ENCODE data around the gene ITGA6. TPM values are rescaled to one million over a fixed set of nuclear protein-coding genes. Genes with fewer than 3 reads are reported as not detected.

Gene ITGA6
- total and polyA plus RNA-seq, 2 donors from 2014 or later = 32.8 to 89.1 TPM

- H3K27me3 ChIP-seq (ENCODE audit: control insufficient read depth, insufficient read depth, low read length) = no peaks in the 10 kb centered on the region
- intact Hi-C loops (cut with DNase I) = no loop called here
- H3K9me3 ChIP-seq (ENCODE audit: control insufficient read depth in 2 of 3, insufficient read depth in 1 of 3, low read length in 3 of 3) = no peaks in the 10 kb centered on the region
- H3K9ac ChIP-seq (ENCODE audit: low read length in 3 of 3) = peak overlapping the region in 1 of 3 donors; percentile 52
- no peak for TF ChIP-seq CTCF (IDR thresholded peaks at IDR 0.05; ENCODE audit: borderline replicate concordance, extremely low read depth, insufficient read depth)
- H3K4me3 ChIP-seq (ENCODE audit: low read length in 3 of 3) = peak overlapping the region; percentile 24 to 78 (median 59)
- peaks cover 0 to 9% (median 6%) of the 10 kb centered on the region in 3 donors for H3K4me1 ChIP-seq (ENCODE audit: control insufficient read depth in 2 of 3, insufficient read depth in 2 of 3, low read depth in 1 of 3, low read length in 3 of 3)
- FAIRE-seq (no peak), DNase-seq (peak in 1 of 5 donors; percentile 45)
- peak overlapping the region; percentile 89 to 92 for H3K27ac ChIP-seq (ENCODE audit: low read depth in 2 of 2, low read length in 2 of 2)
- no peaks in the 10 kb centered on the region for H3K36me3 ChIP-seq (ENCODE audit: control insufficient read depth in 2 of 3, insufficient read depth in 3 of 3, low read length in 3 of 3)
These were observed 641 bp upstream of the ITGA6 start for GRCh38 chr2:172426635-172427255.

GRCh38 chr2:172427990-172428831, 825 bp downstream of the ITGA6 start:
- FAIRE-seq (no peak), DNase-seq (peak; percentile 69 to 86 (median 79))
- intact Hi-C loops (cut with DNase I) = no loop called here
- Histone ChIP-seq H3K9me3 (ENCODE audit: control insufficient read depth in 2 of 3, insufficient read depth in 1 of 3, low read length in 3 of 3) (no peaks in the 10 kb centered on the region), H3K27me3 (ENCODE audit: control insufficient read depth, insufficient read depth, low read length) (no peaks in the 10 kb centered on the region), H3K27ac (ENCODE audit: low read depth in 2 of 2, low read length in 2 of 2) (peak overlapping the region; percentile 89 to 92), H3K4me1 (ENCODE audit: control insufficient read depth in 2 of 3, insufficient read depth in 2 of 3, low read depth in 1 of 3, low read length in 3 of 3) (peaks cover 0 to 20% (median 20%) of the 10 kb centered on the region in 3 donors), H3K9ac (ENCODE audit: low read length in 3 of 3) (peak overlapping the region; percentile 55 to 77 (median 74)), H3K36me3 (ENCODE audit: control insufficient read depth in 2 of 3, insufficient read depth in 3 of 3, low read length in 3 of 3) (no peaks in the 10 kb centered on the region), H3K4me3 (ENCODE audit: low read length in 3 of 3) (peak overlapping the region; percentile 72 to 86 (median 78))
- TF ChIP-seq CTCF (IDR thresholded peaks at IDR 0.05; ENCODE audit: borderline replicate concordance, extremely low read depth, insufficient read depth) = no peak

- H3K27ac ChIP-seq (ENCODE audit: low read depth in 2 of 2, low read length in 2 of 2) = peak overlapping the region; percentile 89 to 92
- H3K27me3 ChIP-seq (ENCODE audit: control insufficient read depth, insufficient read depth, low read length) = no peaks in the 10 kb centered on the region
- FAIRE-seq = no peak
- intact Hi-C loops (cut with DNase I) = no loop called here
- no peak for TF ChIP-seq CTCF (IDR thresholded peaks at IDR 0.05; ENCODE audit: borderline replicate concordance, extremely low read depth, insufficient read depth)
- peak overlapping the region; percentile 55 to 77 (median 56) for H3K9ac ChIP-seq (ENCODE audit: low read length in 3 of 3)
- peaks cover 0 to 23% (median 20%) of the 10 kb centered on the region in 3 donors for H3K4me1 ChIP-seq (ENCODE audit: control insufficient read depth in 2 of 3, insufficient read depth in 2 of 3, low read depth in 1 of 3, low read length in 3 of 3)
- peak in 2 of 5 donors; percentile 51 to 70 for DNase-seq
- H3K36me3 ChIP-seq (ENCODE audit: control insufficient read depth in 2 of 3, insufficient read depth in 3 of 3, low read length in 3 of 3) = no peaks in the 10 kb centered on the region
- peak overlapping the region; percentile 72 to 86 (median 78) for H3K4me3 ChIP-seq (ENCODE audit: low read length in 3 of 3)
- H3K9me3 ChIP-seq (ENCODE audit: control insufficient read depth in 2 of 3, insufficient read depth in 1 of 3, low read length in 3 of 3) = no peaks in the 10 kb centered on the region
These were observed 1.4 kb downstream of the ITGA6 start for GRCh38 chr2:172428832-172429210.

Data from kidney (tissue), 14 donors.